GM12801 (cell line): ENCODE measurements around the gene CEMIP.

Source experiments
- CTCF ChIP-seq: IDR thresholded peaks from one replicate; pipeline ENCODE4 v1.5.1; 2011; ENCODE audit warnings: control low read depth; ENCODE audit not compliant: insufficient read length; ENCODE audit errors: extremely low read depth

CEMIP gene

GRCh38 chr15:80852676-80853075, 73.5 kb downstream of the CEMIP start:
- no peak for TF ChIP-seq CTCF

GRCh38 chr15:80854104-80854503, 74.9 kb downstream of the CEMIP start:
- no peak for TF ChIP-seq CTCF

GRCh38 chr15:80855206-80855605, 76.0 kb downstream of the CEMIP start:
- TF ChIP-seq CTCF: no peak

GRCh38 chr15:80856400-80856799, 77.2 kb downstream of the CEMIP start:
- TF ChIP-seq CTCF: no peak

- no peak for TF ChIP-seq CTCF
Measured at GRCh38 chr15:80856809-80857377, 77.7 kb downstream of the CEMIP start.

- TF ChIP-seq CTCF: no peak
Measured at GRCh38 chr15:80861731-80862170, 82.6 kb downstream of the CEMIP start.

- no peak for TF ChIP-seq CTCF
Measured at GRCh38 chr15:80864666-80865065, 85.5 kb downstream of the CEMIP start.

GRCh38 chr15:80866936-80867335, 87.8 kb downstream of the CEMIP start:
- TF ChIP-seq CTCF: no peak
